ENCODE results near the gene AGMAT. TPM values are rescaled to one million over a fixed set of nuclear protein-coding genes. Genes with fewer than 3 reads are reported as not detected.

Gene AGMAT
- total and polyA plus RNA-seq, 2 of the 8 experiments (the other 6 are each of a cell fraction or from before 2014, with no cell fraction given) = 3.7 to 5.8 TPM

GRCh38 chr1:15622712-15623373, 38.0 kb upstream of the AGMAT start:
- Histone ChIP-seq H4K20me1 (replicated peaks in 1 of 2; ENCODE audit: control insufficient read depth in 1 of 2, insufficient read depth in 2 of 2, low read length in 2 of 2) (peaks cover 13 to 20% of the 10 kb centered on the region in 2 experiments), H2BK15ac (ENCODE audit: low read length) (no peak overlapping the region), H4K5ac (ENCODE audit: insufficient read length, low read depth, low read length) (no peak overlapping the region), H3K4ac (replicated peaks; ENCODE audit: insufficient read length, low read depth, low read length) (no peak overlapping the region), H3K4me2 (ENCODE audit: insufficient read depth in 1 of 2, low read depth in 2 of 2, low read length in 2 of 2) (no peak overlapping the region), H3K27ac (ENCODE audit: low read depth, low read length) (no peak overlapping the region), H3K4me3 (ENCODE audit: extremely low read depth in 1 of 4, insufficient read depth in 2 of 4, low read depth in 3 of 4, low read length in 4 of 4) (no peak overlapping the region), H2BK5ac (ENCODE audit: low read depth, low read length) (no peak overlapping the region), H2BK120ac (replicated peaks; ENCODE audit: low read depth, low read length) (no peak overlapping the region), H3K9me3 (ENCODE audit: insufficient read depth in 2 of 2, low read depth in 1 of 2, low read length in 1 of 2) (no peaks in the 10 kb centered on the region), H4K91ac (replicated peaks; ENCODE audit: insufficient read length, low read length) (no peak overlapping the region), H2AFZ (ENCODE audit: low read length) (no peak overlapping the region), H3K4me1 (replicated peaks in 1 of 4; ENCODE audit: control insufficient read depth in 3 of 4, insufficient read depth in 4 of 4, low read length in 3 of 4) (no peaks in the 10 kb centered on the region; a peak in 1 of 7 replicates), H3K36me3 (ENCODE audit: control insufficient read depth in 2 of 4, insufficient read depth in 4 of 4, low read length in 3 of 4) (peaks cover 5 to 15% (median 12%) of the 10 kb centered on the region in 4 experiments; a peak in 6 of 8 replicates), H3K56ac (replicated peaks; ENCODE audit: insufficient read length, low read depth, low read length) (no peak overlapping the region), H3K79me2 (ENCODE audit: control insufficient read depth in 1 of 2, insufficient read depth in 2 of 2, low read length in 2 of 2) (peaks cover 24 to 97% of the 10 kb centered on the region in 2 experiments), H2BK12ac (ENCODE audit: low read depth, low read length) (no peak overlapping the region), H3K79me1 (ENCODE audit: low read depth, low read length) (peaks cover 4% of the 10 kb centered on the region; the same call in 1 of the 2 replicates), H3K14ac (ENCODE audit: insufficient read length) (no peak overlapping the region), H2AK5ac (ENCODE audit: low read depth, low read length) (no peak overlapping the region), H3K23ac (ENCODE audit: insufficient read length) (no peak overlapping the region), H2BK20ac (ENCODE audit: low read length) (no peak overlapping the region), H4K8ac (ENCODE audit: extremely low read depth, insufficient read depth, low read length) (no peak overlapping the region), H3K27me3 (replicated peaks in 1 of 4; ENCODE audit: control insufficient read depth in 3 of 4, extremely low read depth in 1 of 4, insufficient read depth in 3 of 4, low read length in 3 of 4) (no peaks in the 10 kb centered on the region), H3K23me2 (ENCODE audit: low read depth, low read length) (peaks cover under 1% of the 10 kb centered on the region), H3K9ac (replicated peaks in 1 of 4; ENCODE audit: extremely low read depth in 1 of 4, low read depth in 3 of 4, low read length in 3 of 4) (no peak overlapping the region), H3K18ac (ENCODE audit: extremely low read depth, low read length) (no peak overlapping the region)
- TF ChIP-seq SIN3A (conservative IDR thresholded peaks at IDR 0.05 in 1 of 2, IDR thresholded peaks at IDR 0.05 in 1 of 2; ENCODE audit: low read depth in 1 of 2, low read length in 2 of 2) (no peak), SIX5 (IDR thresholded peaks at IDR 0.05; ENCODE audit: low read depth, low read length) (no peak), EP300 (IDR thresholded peaks at IDR 0.05; ENCODE audit: borderline replicate concordance in 1 of 2, low read depth in 2 of 2, low read length in 2 of 2) (no peak), ATF2 (IDR thresholded peaks at IDR 0.05; ENCODE audit: low read length) (no peak), GABPA (IDR thresholded peaks at IDR 0.05; ENCODE audit: borderline replicate concordance, insufficient read depth, low read length) (no peak), TAF7 (optimal IDR thresholded peaks at IDR 0.05; ENCODE audit: borderline replicate concordance, low read depth, low read length) (no peak), ZNF274 (IDR thresholded peaks at IDR 0.05; ENCODE audit: borderline replicate concordance, extremely low read depth, low read length) (no peak), SP2 (IDR thresholded peaks at IDR 0.05; ENCODE audit: low read length) (no peak), SAP30 (IDR thresholded peaks at IDR 0.05; ENCODE audit: insufficient read depth, insufficient replicate concordance, low read length) (no peak), TAF1 (IDR thresholded peaks at IDR 0.05; ENCODE audit: low read depth, low read length) (no peak)
- no peak for DNase-seq (ENCODE audit: low read depth in 1 of 2, low spot score in 2 of 2)
- 93% methylated on average over 7 of the region's 7 CpGs; no CpG with 5 or more reads in 1 of the 2 experiments for WGBS, 2 experiments (ENCODE audit: extremely low coverage in 1 of 2, insufficient coverage in 1 of 2, insufficient read length in 1 of 2, insufficient replicate concordance in 2 of 2, low coverage in 1 of 2, low lambda C conversion rate in 2 of 2, missing lambda C conversion rate in 1 of 2)
- ChIA-PET CTCF (ENCODE audit: partially characterized antibody) (interaction anchor here (0.7 to 1.6 kb wide), 4 partner anchors 21 to 119 kb away, joined by 3 to 4 read pairs (median 3); no protein-coding TSS in a partner anchor), POLR2A (ENCODE audit: partially characterized antibody) (interaction anchor here (1.1 kb wide), 1 partner anchor 96 kb away, joined by 3 read pairs; the partner anchor contains the start of gene DNAJC16)
- no peak for FAIRE-seq
